ENCODE data around the gene FAXDC2. TPM values are rescaled to one million over a fixed set of nuclear protein-coding genes. Genes with fewer than 3 reads are reported as not detected.

Gene FAXDC2
- total RNA-seq, 2 experiments from 2014 or later = not detected

- TF ChIP-seq, protein P1, sequence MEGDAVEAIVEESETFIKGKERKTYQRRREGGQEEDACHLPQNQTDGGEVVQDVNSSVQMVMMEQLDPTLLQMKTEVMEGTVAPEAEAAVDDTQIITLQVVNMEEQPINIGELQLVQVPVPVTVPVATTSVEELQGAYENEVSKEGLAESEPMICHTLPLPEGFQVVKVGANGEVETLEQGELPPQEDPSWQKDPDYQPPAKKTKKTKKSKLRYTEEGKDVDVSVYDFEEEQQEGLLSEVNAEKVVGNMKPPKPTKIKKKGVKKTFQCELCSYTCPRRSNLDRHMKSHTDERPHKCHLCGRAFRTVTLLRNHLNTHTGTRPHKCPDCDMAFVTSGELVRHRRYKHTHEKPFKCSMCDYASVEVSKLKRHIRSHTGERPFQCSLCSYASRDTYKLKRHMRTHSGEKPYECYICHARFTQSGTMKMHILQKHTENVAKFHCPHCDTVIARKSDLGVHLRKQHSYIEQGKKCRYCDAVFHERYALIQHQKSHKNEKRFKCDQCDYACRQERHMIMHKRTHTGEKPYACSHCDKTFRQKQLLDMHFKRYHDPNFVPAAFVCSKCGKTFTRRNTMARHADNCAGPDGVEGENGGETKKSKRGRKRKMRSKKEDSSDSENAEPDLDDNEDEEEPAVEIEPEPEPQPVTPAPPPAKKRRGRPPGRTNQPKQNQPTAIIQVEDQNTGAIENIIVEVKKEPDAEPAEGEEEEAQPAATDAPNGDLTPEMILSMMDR (IDR thresholded peaks at IDR 0.05) = no peak
- H3K4me3 Mint-ChIP-seq = no peak overlapping the region
- POLR2A ChIA-PET = interaction anchor here (0.9 kb wide), 1 partner anchor 12 kb away, joined by 3 read pairs; no protein-coding TSS in a partner anchor
- H3K36me3 Mint-ChIP-seq (ENCODE audit: low read depth) = peaks cover 57% of the 10 kb centered on the region
- peak overlapping the region; percentile 80 for H3K27ac Mint-ChIP-seq
- CTCF ChIA-PET = interaction anchor here (0.8 kb wide), 1 partner anchor 163 kb away, joined by 4 read pairs; no protein-coding TSS in a partner anchor
- intact Hi-C loops (cut with micrococcal nuclease) = no loop called here
- H3K4me1 Mint-ChIP-seq (ENCODE audit: low read depth) = peaks cover 31% of the 10 kb centered on the region
- H3K9me3 Mint-ChIP-seq = no peaks in the 10 kb centered on the region
- H3K27me3 Mint-ChIP-seq = no peaks in the 10 kb centered on the region
- ATAC-seq (peak; percentile 61), DNase-seq (peak; percentile 52)
These were observed 36.7 kb downstream of the FAXDC2 start for GRCh38 chr5:154813736-154814135.

DNA sequence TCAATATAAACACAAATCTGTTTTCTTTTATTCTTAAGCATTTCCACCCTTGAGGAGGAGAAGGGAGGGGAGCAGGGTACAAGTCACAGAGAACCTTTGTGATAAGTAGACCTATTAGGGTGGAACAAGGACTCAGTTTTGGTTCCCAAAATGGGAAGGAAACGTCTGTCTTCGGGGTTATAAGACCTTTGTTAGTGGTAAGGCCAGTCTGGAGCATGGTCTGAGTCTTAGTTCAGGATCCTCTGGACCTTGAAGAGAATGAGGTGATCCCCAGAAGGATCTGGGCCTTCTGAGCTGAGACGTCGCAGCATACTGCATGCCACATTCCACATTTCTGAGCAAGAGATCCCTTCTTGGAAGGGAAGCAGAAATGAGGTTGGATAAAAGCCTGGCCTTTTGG is 37.2 kb downstream of the FAXDC2 start:
- peaks cover 29% of the 10 kb centered on the region for H3K4me1 Mint-ChIP-seq (ENCODE audit: low read depth)
- no peak for ATAC-seq
- ChIA-PET CTCF (no interaction called here), POLR2A (interaction anchor here (0.9 kb wide), 1 partner anchor 12 kb away, joined by 3 read pairs; no protein-coding TSS in a partner anchor)
- peaks cover 59% of the 10 kb centered on the region for H3K36me3 Mint-ChIP-seq (ENCODE audit: low read depth)
- no peak for DNase-seq
- H3K4me3 Mint-ChIP-seq = no peak overlapping the region
- H3K27me3 Mint-ChIP-seq = no peaks in the 10 kb centered on the region
- H3K9me3 Mint-ChIP-seq = no peaks in the 10 kb centered on the region
- peak overlapping the region; percentile 80 for H3K27ac Mint-ChIP-seq
- TF ChIP-seq, protein P1 (IDR thresholded peaks at IDR 0.05) = no peak
- intact Hi-C loops (cut with micrococcal nuclease) = no loop called here

DNA sequence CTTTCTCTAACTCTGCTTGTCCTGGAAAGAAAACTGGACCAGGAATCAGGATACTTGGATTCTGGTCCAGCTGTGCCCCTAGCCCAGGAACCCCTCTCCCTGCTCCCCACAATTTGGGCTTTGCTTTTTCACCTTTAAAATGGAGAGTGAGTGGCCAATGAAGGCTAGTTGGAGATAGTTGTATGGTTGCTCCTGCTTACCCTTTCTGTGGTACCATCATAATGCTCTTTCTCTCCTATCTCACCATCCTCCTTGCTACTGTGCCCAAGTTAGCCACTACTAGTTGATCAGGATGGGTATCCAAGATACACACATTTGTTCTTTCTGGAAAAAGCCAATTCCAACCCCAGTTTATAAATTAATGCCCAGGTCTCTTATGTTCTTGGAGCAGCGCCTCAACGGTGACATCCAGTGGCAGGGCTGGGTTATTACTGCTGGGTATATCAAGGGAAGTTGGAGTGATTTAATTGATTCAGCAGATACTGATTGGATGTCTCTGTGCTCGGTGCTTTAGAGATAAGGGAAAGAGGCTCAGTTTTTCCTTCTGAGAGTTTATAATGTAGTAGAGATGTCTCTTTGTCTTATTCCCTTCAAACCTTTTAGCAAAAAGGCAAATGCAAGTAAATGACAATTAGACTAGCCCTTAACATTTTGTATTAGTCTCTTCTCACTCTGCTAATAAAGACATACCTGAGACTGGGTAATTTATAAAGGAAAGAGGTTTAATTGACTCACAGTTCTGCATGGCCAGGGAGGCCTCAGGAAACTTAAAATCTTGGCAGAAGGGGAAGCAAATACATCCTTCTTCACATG is 38.5 kb downstream of the FAXDC2 start:
- POLR2A ChIA-PET = no interaction called here
- TF ChIP-seq, protein P1 (IDR thresholded peaks at IDR 0.05) = peak; percentile 87
- Mint-ChIP-seq H3K27ac (peak overlapping the region; percentile 70), H3K36me3 (ENCODE audit: low read depth) (peaks cover 62% of the 10 kb centered on the region), H3K27me3 (no peaks in the 10 kb centered on the region), H3K9me3 (no peaks in the 10 kb centered on the region), H3K4me1 (ENCODE audit: low read depth) (peaks cover 29% of the 10 kb centered on the region), H3K4me3 (no peak overlapping the region)
- CTCF ChIA-PET = interaction anchor here (0.9 to 1.4 kb wide), 7 partner anchors 11 to 165 kb away, joined by 3 to 11 read pairs (median 4); no protein-coding TSS in a partner anchor
- peak; percentile 72 for DNase-seq
- intact Hi-C loops (cut with micrococcal nuclease) = loop anchor here (2.0 kb wide), 1 partner anchor 161 kb away; no protein-coding TSS in a partner anchor
- ATAC-seq = peak; percentile 92

DNA sequence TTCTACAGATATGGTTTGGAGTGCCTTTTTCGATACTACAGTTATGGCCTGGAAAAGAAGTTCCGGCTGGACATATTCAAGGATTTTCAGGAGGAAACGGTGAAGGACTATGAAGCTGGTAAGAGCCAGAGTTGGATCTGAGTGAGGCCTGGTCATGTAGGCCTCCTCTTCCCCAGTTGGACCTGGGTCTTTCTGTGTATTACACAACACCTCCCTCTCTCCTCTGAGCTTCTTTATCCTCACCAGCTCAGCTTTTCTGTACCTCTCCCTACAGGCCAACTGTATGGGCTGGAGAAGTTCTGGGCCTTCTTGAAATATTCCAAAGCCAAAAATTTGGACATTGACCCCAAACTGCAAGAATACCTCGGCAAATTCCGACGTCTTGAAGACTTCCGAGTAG is 39.2 kb downstream of the FAXDC2 start:
- TF ChIP-seq, protein P1 (IDR thresholded peaks at IDR 0.05) = no peak
- no peak for ATAC-seq
- no peaks in the 10 kb centered on the region for H3K27me3 Mint-ChIP-seq
- peaks cover 59% of the 10 kb centered on the region for H3K36me3 Mint-ChIP-seq (ENCODE audit: low read depth)
- POLR2A ChIA-PET = no interaction called here
- H3K4me1 Mint-ChIP-seq (ENCODE audit: low read depth) = peaks cover 29% of the 10 kb centered on the region
- CTCF ChIA-PET = interaction anchor here (0.9 to 1.4 kb wide), 7 partner anchors 10 to 164 kb away, joined by 3 to 11 read pairs (median 4); no protein-coding TSS in a partner anchor
- DNase-seq = no peak
- intact Hi-C loops (cut with micrococcal nuclease) = loop anchor here (2.0 kb wide), 1 partner anchor 160 kb away; no protein-coding TSS in a partner anchor
- no peak overlapping the region for H3K4me3 Mint-ChIP-seq
- no peaks in the 10 kb centered on the region for H3K9me3 Mint-ChIP-seq
- no peak overlapping the region for H3K27ac Mint-ChIP-seq

DNA sequence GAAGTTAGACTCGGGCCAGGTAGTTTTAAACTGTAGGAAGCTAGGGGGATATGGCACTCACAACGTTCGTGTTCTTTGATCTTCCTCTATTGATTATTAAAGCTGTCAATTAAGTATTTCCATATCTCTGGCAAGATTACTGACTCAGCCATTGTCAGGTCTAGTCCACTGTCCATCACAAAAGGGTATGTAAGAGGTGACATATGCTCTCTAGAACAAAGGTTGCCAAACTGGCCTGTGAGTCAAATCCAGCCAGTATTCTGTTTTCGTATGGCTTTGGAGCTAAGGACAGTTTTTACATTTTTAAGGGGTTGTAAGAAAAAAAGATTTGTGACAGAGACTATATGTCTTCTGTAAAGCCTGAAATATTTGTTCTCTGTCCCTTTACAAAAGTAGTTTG is 44.2 kb downstream of the FAXDC2 start:
- no peaks in the 10 kb centered on the region for H3K9me3 Mint-ChIP-seq
- H3K27ac Mint-ChIP-seq = no peak overlapping the region
- CTCF ChIA-PET = interaction anchor here (1.2 kb wide), 1 partner anchor 156 kb away, joined by 4 read pairs; no protein-coding TSS in a partner anchor
- TF ChIP-seq, protein P1 (IDR thresholded peaks at IDR 0.05) = no peak
- POLR2A ChIA-PET = no interaction called here
- no peaks in the 10 kb centered on the region for H3K27me3 Mint-ChIP-seq
- intact Hi-C loops (cut with micrococcal nuclease) = no loop called here
- DNase-seq = no peak
- H3K4me3 Mint-ChIP-seq = no peak overlapping the region
- peaks cover 64% of the 10 kb centered on the region for H3K36me3 Mint-ChIP-seq (ENCODE audit: low read depth)
- ATAC-seq = no peak
- H3K4me1 Mint-ChIP-seq (ENCODE audit: low read depth) = peaks cover 4% of the 10 kb centered on the region
